Keratinocyte (primary cell): ENCODE results near the gene P2RY12. TPM values are rescaled to one million over a fixed set of nuclear protein-coding genes. Genes with fewer than 3 reads are reported as not detected.
A peak's percentile ranks its signal among the peaks of the same experiment; 100 is the strongest.

Experiments used
- DNase-seq: peaks from one replicate; pipeline ENCODE4 v3.0.0-alpha.2; 2011; ENCODE audit warnings: low read depth, missing footprints, low spot score
- FAIRE-seq: peaks from 2 replicates; lab custom pipeline; 2011; peaks lifted over from hg19 to GRCh38; lab: Jason Lieb, UNC
- H2AFZ ChIP-seq: 2 replicates; pipeline ENCODE4 v1.6.0; 2012; ENCODE audit warnings: low read length, control low read depth, inconsistent platforms; ENCODE audit not compliant: control insufficient read depth
- H3K27ac ChIP-seq: 2 replicates; pipeline ENCODE4 v1.5.1; 2011; ENCODE audit warnings: low read length; ENCODE audit not compliant: control insufficient read depth, insufficient read depth
- H3K27me3 ChIP-seq: 3 replicates; pipeline ENCODE4 v1.6.0; 2011; ENCODE audit warnings: low read length; ENCODE audit not compliant: control insufficient read depth, insufficient read depth; ENCODE audit errors: extremely low read depth
- H3K36me3 ChIP-seq, 2 experiments: 2 replicates in 1 of 2; 3 replicates in 1 of 2; pipeline ENCODE4 v1.5.1; 2011; ENCODE audit warnings: low read length in 2 of 2, mild to moderate bottlenecking in 1 of 2; ENCODE audit not compliant: control insufficient read depth in 2 of 2, insufficient read depth in 2 of 2; ENCODE audit errors: extremely low read depth in 1 of 2
- H3K4me1 ChIP-seq: 3 replicates; pipeline ENCODE4 v1.5.1; 2011; ENCODE audit warnings: low read length; ENCODE audit not compliant: control insufficient read depth, insufficient read depth; ENCODE audit errors: extremely low read depth
- H3K4me2 ChIP-seq: 3 replicates; pipeline ENCODE4 v1.6.0; 2011; ENCODE audit warnings: low read depth, low read length; ENCODE audit not compliant: control insufficient read depth, insufficient read depth; ENCODE audit errors: extremely low read depth
- H3K4me3 ChIP-seq, 3 experiments: fragments of 200-600 bp in 1 of 3; sonication (generic) in 1 of 3; 2 replicates in 2 of 3; 3 replicates in 1 of 3; pipeline ENCODE4 v1.5.1; 2011 to 2016; ENCODE audit warnings: low read length in 3 of 3, mild to moderate bottlenecking in 3 of 3, control low read depth in 2 of 3, inconsistent platforms in 1 of 3, low read depth in 1 of 3, mixed read lengths in 1 of 3, mixed run types in 1 of 3, moderate library complexity in 1 of 3; ENCODE audit not compliant: control insufficient read depth in 2 of 3, insufficient read depth in 2 of 3; ENCODE audit errors: extremely low read depth in 1 of 3
- H3K79me2 ChIP-seq: 2 replicates; pipeline ENCODE4 v1.6.0; 2012; ENCODE audit warnings: low read length; ENCODE audit not compliant: control insufficient read depth, insufficient read depth
- H3K9ac ChIP-seq: 3 replicates; pipeline ENCODE4 v1.6.0; 2011; ENCODE audit warnings: low read length; ENCODE audit not compliant: control insufficient read depth, insufficient read depth; ENCODE audit errors: extremely low read depth
- H3K9me1 ChIP-seq: 3 replicates; pipeline ENCODE4 v1.6.0; 2011; ENCODE audit warnings: low read length; ENCODE audit not compliant: control insufficient read depth, insufficient read depth; ENCODE audit errors: extremely low read depth
- H3K9me3 ChIP-seq: 2 replicates; pipeline ENCODE4 v1.5.1; 2012; ENCODE audit warnings: low read depth, low read length; ENCODE audit not compliant: control insufficient read depth
- H4K20me1 ChIP-seq: 3 replicates; pipeline ENCODE4 v1.6.0; 2011; ENCODE audit warnings: low read length; ENCODE audit not compliant: control insufficient read depth, insufficient read depth; ENCODE audit errors: extremely low read depth
- EZH2 ChIP-seq: IDR thresholded peaks from one replicate; pipeline ENCODE4 v1.6.1; 2012; ENCODE audit warnings: inconsistent platforms, mild to moderate bottlenecking, low read length, moderate library complexity
- dilution Hi-C: fragments of 300-500 bp; cut with MboI; formaldehyde crosslinking; loops from one replicate; pipeline ENCODE4 v1.7.0; 2020; ENCODE audit warnings: low sequenced_read_pairs; ENCODE audit not compliant: extremely low pct_ligation_motif_present
- polyA plus RNA-seq, 5 experiments: library from polyadenylated mRNA; depleted of rRNA in 3 of 5; stranded (reverse) in 3 of 5; stranded (forward) in 1 of 5; unstranded in 1 of 5; fragments of >200 nt; gene quantifications; 1 replicate in 1 of 5; 2 replicates in 3 of 5; 3 replicates in 1 of 5; pipeline versions ENCODE4 v1.2.1 to v1.2.3, GENCODE V29; 2011 to 2012; ENCODE audit warnings: missing spikeins in 2 of 5, low read depth in 1 of 5, low replicate concordance in 1 of 5
- TF ChIP-seq, protein P1 (sequence below), 3 experiments: IDR thresholded peaks in 1 of 3; conservative IDR thresholded peaks in 1 of 3; optimal IDR thresholded peaks in 1 of 3; 2 replicates in 2 of 3; 3 replicates in 1 of 3; pipeline versions ENCODE3 to v1.5.1; 2011; ENCODE audit warnings: low read length in 3 of 3, mild to moderate bottlenecking in 3 of 3, moderate library complexity in 2 of 3, control low read depth in 1 of 3, inconsistent platforms in 1 of 3; ENCODE audit not compliant: insufficient read depth in 2 of 3; ENCODE audit errors: extremely low read depth in 1 of 3

The P2RY12 gene
- polyA plus RNA-seq, 1 donor (not counting 4 experiments of a cell fraction or from before 2014, with no cell fraction given): not detected

DNA sequence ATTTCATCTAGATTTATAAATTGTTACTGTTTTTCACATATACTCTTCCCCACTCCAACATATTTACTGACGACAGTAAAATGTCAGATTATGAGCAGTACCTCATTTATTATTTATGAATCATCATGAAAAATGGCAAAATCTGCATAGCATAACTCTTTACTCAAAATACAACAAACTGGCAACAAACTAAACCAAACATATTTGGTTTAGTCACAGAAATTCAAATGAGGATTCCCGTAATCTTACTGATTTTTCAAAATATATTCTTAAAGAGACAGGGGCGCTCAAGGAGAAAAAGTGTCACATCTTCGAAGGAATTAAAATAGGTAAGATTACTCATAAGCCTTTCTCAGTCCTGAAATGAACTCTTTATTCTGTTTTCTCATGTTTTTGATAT lies 64.9 kb downstream of the P2RY12 start:
- dilution Hi-C loops: no loop called here
- peaks cover 0 to 3% of the 10 kb centered on the region in 2 experiments for H3K36me3 ChIP-seq
- H3K9ac ChIP-seq: peak overlapping the region; percentile 74
- DNase-seq (no peak), FAIRE-seq (peak; percentile 32)
- TF ChIP-seq, protein P1, sequence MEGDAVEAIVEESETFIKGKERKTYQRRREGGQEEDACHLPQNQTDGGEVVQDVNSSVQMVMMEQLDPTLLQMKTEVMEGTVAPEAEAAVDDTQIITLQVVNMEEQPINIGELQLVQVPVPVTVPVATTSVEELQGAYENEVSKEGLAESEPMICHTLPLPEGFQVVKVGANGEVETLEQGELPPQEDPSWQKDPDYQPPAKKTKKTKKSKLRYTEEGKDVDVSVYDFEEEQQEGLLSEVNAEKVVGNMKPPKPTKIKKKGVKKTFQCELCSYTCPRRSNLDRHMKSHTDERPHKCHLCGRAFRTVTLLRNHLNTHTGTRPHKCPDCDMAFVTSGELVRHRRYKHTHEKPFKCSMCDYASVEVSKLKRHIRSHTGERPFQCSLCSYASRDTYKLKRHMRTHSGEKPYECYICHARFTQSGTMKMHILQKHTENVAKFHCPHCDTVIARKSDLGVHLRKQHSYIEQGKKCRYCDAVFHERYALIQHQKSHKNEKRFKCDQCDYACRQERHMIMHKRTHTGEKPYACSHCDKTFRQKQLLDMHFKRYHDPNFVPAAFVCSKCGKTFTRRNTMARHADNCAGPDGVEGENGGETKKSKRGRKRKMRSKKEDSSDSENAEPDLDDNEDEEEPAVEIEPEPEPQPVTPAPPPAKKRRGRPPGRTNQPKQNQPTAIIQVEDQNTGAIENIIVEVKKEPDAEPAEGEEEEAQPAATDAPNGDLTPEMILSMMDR (optimal IDR thresholded peaks at IDR 0.05 in 1 of 3, IDR thresholded peaks at IDR 0.05 in 1 of 3, conservative IDR thresholded peaks at IDR 0.05 in 1 of 3; ENCODE audit: extremely low read depth in 1 of 3, insufficient read depth in 2 of 3, low read length in 3 of 3): no peak
- TF ChIP-seq EZH2: no peak
- peak overlapping the region; percentile 70 for H2AFZ ChIP-seq
- no peaks in the 10 kb centered on the region for H4K20me1 ChIP-seq
- peak overlapping the region; percentile 98 for H3K27ac ChIP-seq
- peak overlapping the region in 2 of 3 experiments; percentile 56 to 60 for H3K4me3 ChIP-seq
- no peaks in the 10 kb centered on the region for H3K9me1 ChIP-seq
- no peaks in the 10 kb centered on the region for H3K9me3 ChIP-seq
- peaks cover 19% of the 10 kb centered on the region for H3K79me2 ChIP-seq
- H3K27me3 ChIP-seq: no peaks in the 10 kb centered on the region
- H3K4me1 ChIP-seq: peaks cover 41% of the 10 kb centered on the region
- H3K4me2 ChIP-seq: peak overlapping the region; percentile 97

DNA sequence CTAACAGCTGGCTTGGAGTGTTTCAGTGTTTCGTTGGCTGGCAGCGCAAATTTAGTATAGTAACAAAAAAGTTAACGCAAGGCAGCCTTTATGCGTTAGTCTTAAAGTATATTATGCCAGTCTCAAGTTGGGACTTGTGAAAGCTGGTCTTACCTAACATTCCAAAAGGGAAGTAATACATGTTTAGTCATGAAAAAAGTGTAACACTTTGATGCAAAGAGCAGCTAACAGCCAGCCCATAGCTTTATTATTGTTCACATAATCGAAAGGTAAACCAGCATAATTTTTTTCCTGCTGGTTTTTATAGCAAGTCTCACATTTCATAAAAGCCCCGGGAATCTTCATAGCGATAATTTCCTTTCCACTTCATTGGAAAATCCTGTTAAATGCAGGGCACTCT lies 65.6 kb downstream of the P2RY12 start:
- TF ChIP-seq, protein P1 (optimal IDR thresholded peaks at IDR 0.05 in 1 of 3, IDR thresholded peaks at IDR 0.05 in 1 of 3, conservative IDR thresholded peaks at IDR 0.05 in 1 of 3; ENCODE audit: extremely low read depth in 1 of 3, insufficient read depth in 2 of 3, low read length in 3 of 3): no peak
- no peak for TF ChIP-seq EZH2
- no peaks in the 10 kb centered on the region for H3K27me3 ChIP-seq
- peak; percentile 75 for DNase-seq
- no peaks in the 10 kb centered on the region for H4K20me1 ChIP-seq
- H3K4me1 ChIP-seq: peaks cover 45% of the 10 kb centered on the region
- peak overlapping the region; percentile 17 to 60 (median 56) for H3K4me3 ChIP-seq
- H3K9ac ChIP-seq: peak overlapping the region; percentile 74
- dilution Hi-C loops: no loop called here
- H3K9me1 ChIP-seq: no peaks in the 10 kb centered on the region
- H3K36me3 ChIP-seq: peaks cover 0 to 7% of the 10 kb centered on the region in 2 experiments
- H3K79me2 ChIP-seq: peaks cover 25% of the 10 kb centered on the region
- peak overlapping the region; percentile 97 for H3K4me2 ChIP-seq
- H3K9me3 ChIP-seq: no peaks in the 10 kb centered on the region
- no peak for FAIRE-seq
- H3K27ac ChIP-seq: peak overlapping the region; percentile 98
- H2AFZ ChIP-seq: peak overlapping the region; percentile 82
